Colonic mucosa (tissue), 4 donors: ENCODE data around the gene MYO18A. TPM values are rescaled to one million over a fixed set of nuclear protein-coding genes. Genes with fewer than 3 reads are reported as not detected.

Source experiments
- DNase-seq: peaks from one replicate; pipeline ENCODE4 v3.0.0-alpha.2; 2020
- H3K27ac ChIP-seq: fragments of 200-600 bp; one replicate; pipeline ENCODE4 v1.8.0; 2021
- H3K27me3 ChIP-seq: fragments of 200-600 bp; one replicate; pipeline ENCODE4 v1.8.0; 2021
- H3K36me3 ChIP-seq: fragments of 200-600 bp; one replicate; pipeline ENCODE4 v1.8.0; 2021
- H3K4me1 ChIP-seq: fragments of 200-600 bp; one replicate; pipeline ENCODE4 v1.8.0; 2021; ENCODE audit warnings: mild to moderate bottlenecking
- H3K4me3 ChIP-seq: fragments of 200-600 bp; one replicate; pipeline ENCODE4 v1.8.0; 2021
- H3K9ac ChIP-seq, 2 donors: one replicate each; pipeline ENCODE4 v1.7.0; 2013; ENCODE audit warnings: control low read depth in 2 of 2, low read depth in 2 of 2, low read length in 2 of 2
- H3K9me3 ChIP-seq: fragments of 200-600 bp; one replicate; pipeline ENCODE4 v1.8.0; 2021
- intact Hi-C: fragments of 100-400 bp; cut with DNase I; formaldehyde crosslinking; loops from one replicate; pipeline ENCODE4 v1.14.1; 2022
- total RNA-seq, 2 donors: library from RNA; stranded (reverse); fragmentation: NEBNext Ultra II Directional in 1 of 2; extraction: Animal tissue kit (Norgen Biotek cat#: 25700) in 1 of 2; gene quantifications; one replicate each; pipeline ENCODE4 v1.2.1, GENCODE V29; 2021
- TF ChIP-seq, protein P1 (sequence below): fragments of 200-600 bp; IDR thresholded peaks from one replicate; pipeline ENCODE4 v1.8.0; 2022; ENCODE audit warnings: antibody characterized with exemption, mild to moderate bottlenecking
- donor health status: healthy.
- donor health status: DM: no; HTN: no; CAD: no.
- donor health status: DM: no; HTN: no; CAD: no.

MYO18A gene
- total RNA-seq, 2 donors from 2014 or later = 63.3 to 112 TPM

GRCh38 chr17:29049541-29050145 is 130.6 kb downstream of the MYO18A start:
- TF ChIP-seq, protein P1, sequence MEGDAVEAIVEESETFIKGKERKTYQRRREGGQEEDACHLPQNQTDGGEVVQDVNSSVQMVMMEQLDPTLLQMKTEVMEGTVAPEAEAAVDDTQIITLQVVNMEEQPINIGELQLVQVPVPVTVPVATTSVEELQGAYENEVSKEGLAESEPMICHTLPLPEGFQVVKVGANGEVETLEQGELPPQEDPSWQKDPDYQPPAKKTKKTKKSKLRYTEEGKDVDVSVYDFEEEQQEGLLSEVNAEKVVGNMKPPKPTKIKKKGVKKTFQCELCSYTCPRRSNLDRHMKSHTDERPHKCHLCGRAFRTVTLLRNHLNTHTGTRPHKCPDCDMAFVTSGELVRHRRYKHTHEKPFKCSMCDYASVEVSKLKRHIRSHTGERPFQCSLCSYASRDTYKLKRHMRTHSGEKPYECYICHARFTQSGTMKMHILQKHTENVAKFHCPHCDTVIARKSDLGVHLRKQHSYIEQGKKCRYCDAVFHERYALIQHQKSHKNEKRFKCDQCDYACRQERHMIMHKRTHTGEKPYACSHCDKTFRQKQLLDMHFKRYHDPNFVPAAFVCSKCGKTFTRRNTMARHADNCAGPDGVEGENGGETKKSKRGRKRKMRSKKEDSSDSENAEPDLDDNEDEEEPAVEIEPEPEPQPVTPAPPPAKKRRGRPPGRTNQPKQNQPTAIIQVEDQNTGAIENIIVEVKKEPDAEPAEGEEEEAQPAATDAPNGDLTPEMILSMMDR = no peak
- Histone ChIP-seq H3K27ac (no peak overlapping the region), H3K36me3 (no peaks in the 10 kb centered on the region), H3K4me1 (no peaks in the 10 kb centered on the region), H3K9ac (no peak overlapping the region), H3K27me3 (no peaks in the 10 kb centered on the region), H3K4me3 (no peak overlapping the region), H3K9me3 (no peaks in the 10 kb centered on the region)
- DNase-seq = no peak
- intact Hi-C loops = no loop called here

DNA sequence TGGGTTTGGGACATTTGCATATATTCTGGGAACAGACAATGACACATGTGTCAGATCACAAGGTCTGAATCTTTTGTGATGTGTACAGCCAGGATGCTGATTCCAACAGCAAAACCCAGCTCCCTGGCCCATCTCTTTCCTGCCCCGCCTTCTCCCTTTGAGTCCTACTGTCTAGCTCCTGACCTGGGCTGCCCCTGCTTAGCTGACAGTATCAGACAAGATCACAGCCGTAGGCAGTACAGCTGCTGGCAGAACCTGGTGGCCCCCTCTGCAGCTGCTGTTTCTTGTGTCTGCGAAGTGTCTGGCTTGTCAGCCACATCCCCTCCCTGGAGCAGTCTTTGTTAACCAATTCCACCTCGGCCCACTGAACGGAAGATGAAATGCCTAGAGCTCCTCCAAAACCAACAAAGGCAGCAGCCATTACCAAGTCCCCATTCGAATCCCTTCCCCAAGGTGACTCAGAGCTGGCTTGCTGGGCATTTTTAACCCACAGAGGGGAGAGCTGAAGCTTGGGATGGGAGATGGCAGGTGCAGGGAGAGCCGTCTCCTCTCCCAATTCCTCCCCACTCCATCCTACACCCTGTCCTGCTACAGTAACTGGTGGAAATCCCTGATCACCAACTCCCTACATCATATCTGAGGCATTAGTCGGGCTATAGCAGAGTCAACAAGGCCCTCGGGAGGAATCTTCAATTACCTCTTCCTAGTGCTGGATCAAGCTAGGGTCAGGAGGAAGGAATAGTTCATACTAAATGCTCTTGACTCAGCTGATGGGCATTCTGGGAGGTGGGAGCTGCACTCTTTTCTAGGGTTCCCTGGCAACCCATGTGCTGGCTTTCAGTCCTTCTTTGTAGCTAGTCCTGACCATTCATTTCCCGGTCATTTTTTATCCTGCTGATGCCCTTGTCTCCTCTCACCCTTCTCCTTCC is 131.5 kb downstream of the MYO18A start:
- Histone ChIP-seq H3K36me3 (no peaks in the 10 kb centered on the region), H3K9ac (no peak overlapping the region), H3K27me3 (no peaks in the 10 kb centered on the region), H3K4me1 (no peaks in the 10 kb centered on the region), H3K4me3 (no peak overlapping the region), H3K27ac (no peak overlapping the region), H3K9me3 (no peaks in the 10 kb centered on the region)
- intact Hi-C loops = no loop called here
- DNase-seq = no peak
- TF ChIP-seq, protein P1 = no peak

DNA sequence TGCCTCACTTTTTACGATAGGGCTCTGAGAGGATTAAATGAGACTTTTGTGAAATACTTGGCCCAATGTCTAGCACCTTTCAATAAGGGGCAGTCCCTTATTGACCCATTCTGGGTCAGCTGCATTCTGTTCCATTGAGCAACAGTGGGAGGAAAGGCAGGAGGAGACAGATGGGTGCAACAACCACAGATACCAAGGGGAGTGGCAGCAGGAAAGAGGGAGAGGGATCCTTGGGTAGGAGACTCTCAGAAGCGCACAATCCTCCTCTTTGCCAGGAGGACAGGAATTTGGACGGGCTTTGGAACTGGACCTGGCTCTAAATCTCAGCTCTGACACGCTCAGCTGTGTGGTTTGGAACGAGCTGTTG is 133.7 kb downstream of the MYO18A start:
- Histone ChIP-seq H3K9ac (no peak overlapping the region), H3K9me3 (no peaks in the 10 kb centered on the region), H3K27me3 (no peaks in the 10 kb centered on the region), H3K4me3 (no peak overlapping the region), H3K27ac (no peak overlapping the region), H3K4me1 (no peaks in the 10 kb centered on the region), H3K36me3 (no peaks in the 10 kb centered on the region)
- TF ChIP-seq, protein P1 = no peak
- DNase-seq = no peak
- intact Hi-C loops = no loop called here

DNA sequence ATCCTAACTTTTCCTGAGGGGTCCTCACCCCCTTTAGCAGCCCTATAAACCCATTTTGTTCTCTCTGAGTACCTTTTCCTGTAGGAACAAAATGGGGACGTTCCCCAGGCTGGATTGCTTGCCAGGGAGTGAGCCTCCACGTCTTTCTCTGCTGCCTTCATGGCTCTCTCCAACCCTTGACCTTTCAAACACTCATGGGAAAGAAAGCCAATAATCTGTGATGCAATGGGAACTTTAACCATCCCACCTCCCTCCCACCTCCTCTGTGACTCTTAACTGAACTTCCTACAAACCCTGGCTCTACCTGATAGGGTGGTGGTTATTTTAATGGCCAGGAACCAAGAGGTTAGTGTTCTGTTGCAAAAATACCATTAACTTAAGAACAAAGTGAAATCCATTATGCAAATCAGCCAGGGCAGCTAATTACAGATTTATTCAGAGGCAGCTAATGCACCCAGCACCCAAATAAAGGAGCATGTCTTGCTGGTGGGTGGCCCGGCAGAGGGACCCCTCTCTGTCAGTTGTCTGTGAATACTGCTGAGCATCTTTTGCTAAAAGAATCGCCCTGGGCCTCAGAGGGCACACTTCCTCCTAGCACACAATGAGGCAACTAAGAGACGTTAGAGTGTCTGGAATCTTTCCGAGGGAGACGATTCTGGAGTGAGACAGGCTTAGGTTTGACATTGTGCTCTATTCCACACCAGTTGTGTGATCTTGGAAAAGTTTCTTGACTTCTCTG is 134.3 kb downstream of the MYO18A start:
- DNase-seq = no peak
- no peak overlapping the region for H3K4me3 ChIP-seq
- no peaks in the 10 kb centered on the region for H3K4me1 ChIP-seq
- no peaks in the 10 kb centered on the region for H3K9me3 ChIP-seq
- intact Hi-C loops = no loop called here
- no peak overlapping the region for H3K9ac ChIP-seq
- H3K27ac ChIP-seq = no peak overlapping the region
- H3K36me3 ChIP-seq = no peaks in the 10 kb centered on the region
- TF ChIP-seq, protein P1 = no peak
- H3K27me3 ChIP-seq = no peaks in the 10 kb centered on the region

DNA sequence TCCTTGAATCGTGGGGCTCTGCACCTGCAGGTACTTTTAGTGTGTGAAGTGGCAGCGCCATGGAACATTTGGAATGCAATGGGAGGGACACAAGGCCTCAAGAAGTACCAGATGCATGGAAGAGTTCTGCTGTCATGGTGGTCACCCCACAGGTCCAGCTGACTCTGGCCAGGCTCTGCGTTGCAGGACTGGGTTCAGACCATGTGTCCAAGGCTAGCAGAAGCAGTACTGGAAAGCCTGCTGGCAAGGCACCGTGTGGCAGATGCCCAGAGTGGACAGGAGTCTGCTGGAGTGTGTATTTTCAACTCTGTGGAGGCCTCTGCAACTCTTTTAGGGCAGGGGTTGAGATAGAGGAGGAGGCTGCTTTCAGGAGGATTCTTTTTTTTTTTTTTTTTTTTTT is 135.2 kb downstream of the MYO18A start:
- H3K27ac ChIP-seq = no peak overlapping the region
- no peak overlapping the region for H3K4me3 ChIP-seq
- intact Hi-C loops = no loop called here
- DNase-seq = no peak
- H3K9ac ChIP-seq = no peak overlapping the region
- no peaks in the 10 kb centered on the region for H3K36me3 ChIP-seq
- H3K9me3 ChIP-seq = no peaks in the 10 kb centered on the region
- no peaks in the 10 kb centered on the region for H3K4me1 ChIP-seq
- TF ChIP-seq, protein P1 = no peak
- no peaks in the 10 kb centered on the region for H3K27me3 ChIP-seq
